SU-DHL-6 (cell line): ENCODE results near the gene CFAP251.

Experiments used
- H2AFZ ChIP-seq: fragments of 200-600 bp; sonication (generic); 2 replicates; pipeline ENCODE4 v1.6.1; 2014; ENCODE audit warnings: low read depth, mild to moderate bottlenecking, moderate library complexity, mixed read lengths, antibody characterized with exemption, low read length; ENCODE audit not compliant: severe bottlenecking
- H3F3A ChIP-seq: fragments of 200-600 bp; shearing (Covaris generic); 2 replicates; pipeline ENCODE4 v1.6.0; 2016; ENCODE audit warnings: antibody characterized with exemption, mild to moderate bottlenecking; ENCODE audit not compliant: insufficient read depth
- H3K27ac ChIP-seq: fragments of 200-600 bp; sonication (generic); 2 replicates; pipeline ENCODE4 v1.5.1; 2016; ENCODE audit warnings: low read depth, mild to moderate bottlenecking, low read length, moderate library complexity, mixed read lengths
- H3K27me3 ChIP-seq: fragments of 200-600 bp; sonication (generic), shearing (Covaris generic); 2 replicates; pipeline ENCODE4 v1.6.0; 2014; ENCODE audit warnings: mild to moderate bottlenecking, low read length
- H3K36me3 ChIP-seq: fragments of 200-600 bp; sonication (generic); 2 replicates; pipeline ENCODE4 v1.6.1; 2014; ENCODE audit warnings: mild to moderate bottlenecking, low read length, mixed read lengths
- H3K4me2 ChIP-seq: fragments of 300-600, 200-600 bp; shearing (Covaris generic), sonication (generic); 2 replicates; pipeline ENCODE4 v1.6.0; 2014; ENCODE audit warnings: low read length, low read depth, mild to moderate bottlenecking; ENCODE audit not compliant: poor library complexity, severe bottlenecking
- H3K4me3 ChIP-seq: fragments of 200-600 bp; sonication (generic); 2 replicates; pipeline ENCODE4 v1.5.1; 2014; ENCODE audit warnings: antibody characterized with exemption, low read length, mild to moderate bottlenecking, mixed read lengths; ENCODE audit not compliant: insufficient read depth, poor library complexity, severe bottlenecking
- H3K79me2 ChIP-seq: fragments of 200-600 bp; sonication (generic); 2 replicates; pipeline ENCODE4 v1.6.1; 2014; ENCODE audit warnings: mild to moderate bottlenecking, low read length, moderate library complexity; ENCODE audit not compliant: insufficient read depth
- H3K9ac ChIP-seq: fragments of 200-600 bp; sonication (generic); 2 replicates; pipeline ENCODE4 v1.7.0; 2014; ENCODE audit warnings: mild to moderate bottlenecking, low read length
- H3K9me2 ChIP-seq: fragments of 200-600 bp; sonication (generic); replicated peaks from 2 replicates; pipeline ENCODE4 v1.6.1; 2014; ENCODE audit warnings: low read length; ENCODE audit not compliant: insufficient read depth
- H3K9me3 ChIP-seq: fragments of 200-600 bp; sonication (generic); 2 replicates; pipeline ENCODE4 v1.6.1; 2014; ENCODE audit warnings: low read length, mixed read lengths; ENCODE audit not compliant: insufficient read depth
- H4K20me1 ChIP-seq: fragments of 200-600 bp; sonication (generic); 2 replicates; pipeline ENCODE4 v1.6.1; 2014; ENCODE audit warnings: low read depth, mild to moderate bottlenecking, antibody characterized with exemption, low read length, moderate library complexity, mixed read lengths
- EZH2phosphoT487 ChIP-seq: fragments of 200-600 bp; sonication (generic), shearing (Covaris generic); conservative IDR thresholded peaks from 2 replicates; pipeline ENCODE4 v1.6.1; 2018; ENCODE audit warnings: mild to moderate bottlenecking, antibody characterized with exemption, low read length, moderate library complexity, mixed read lengths
- TF ChIP-seq, protein P1 (sequence below): fragments of 200-600 bp; sonication (generic); IDR thresholded peaks from one replicate; pipeline ENCODE4 v1.5.1; 2017; ENCODE audit warnings: antibody characterized with exemption, mild to moderate bottlenecking, low read length, moderate library complexity; ENCODE audit not compliant: insufficient read depth, poor library complexity, severe bottlenecking

CFAP251 gene

DNA sequence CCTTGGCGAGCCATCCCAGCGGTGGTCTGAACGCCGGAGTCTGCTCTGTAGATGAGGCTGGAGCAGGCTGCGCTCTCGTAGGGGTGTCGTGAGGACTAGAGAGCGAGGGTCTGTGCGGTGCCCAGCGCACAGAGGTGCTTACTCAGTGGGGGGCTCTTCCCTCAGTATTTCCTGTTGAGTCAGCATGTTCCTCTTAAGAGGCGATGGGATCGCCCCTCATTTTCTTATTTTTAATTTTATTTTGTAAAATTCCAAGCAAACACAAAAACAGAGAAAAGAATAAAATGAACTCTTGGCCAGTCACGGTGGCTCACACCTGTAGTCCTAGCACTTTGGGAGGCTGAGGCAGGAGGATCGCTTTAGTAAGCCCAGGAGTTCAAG, 62.5 kb downstream of the CFAP251 start:
- no peaks in the 10 kb centered on the region for H3K9me2 ChIP-seq
- no peaks in the 10 kb centered on the region for H3K36me3 ChIP-seq
- H3K9me3 ChIP-seq, result no peaks in the 10 kb centered on the region
- no peaks in the 10 kb centered on the region for H3K27me3 ChIP-seq
- H3K4me3 ChIP-seq, result no peak overlapping the region
- peaks cover 6% of the 10 kb centered on the region; the same call in 1 of the 2 replicates for H3K79me2 ChIP-seq
- peak overlapping the region; percentile 61 for H3K9ac ChIP-seq
- H3K27ac ChIP-seq, result peak overlapping the region; percentile 99
- H4K20me1 ChIP-seq, result no peaks in the 10 kb centered on the region
- H3F3A ChIP-seq, result peaks cover 62% of the 10 kb centered on the region
- peak overlapping the region; percentile 71 for H3K4me2 ChIP-seq
- H2AFZ ChIP-seq, result no peak overlapping the region
- TF ChIP-seq, protein P1, sequence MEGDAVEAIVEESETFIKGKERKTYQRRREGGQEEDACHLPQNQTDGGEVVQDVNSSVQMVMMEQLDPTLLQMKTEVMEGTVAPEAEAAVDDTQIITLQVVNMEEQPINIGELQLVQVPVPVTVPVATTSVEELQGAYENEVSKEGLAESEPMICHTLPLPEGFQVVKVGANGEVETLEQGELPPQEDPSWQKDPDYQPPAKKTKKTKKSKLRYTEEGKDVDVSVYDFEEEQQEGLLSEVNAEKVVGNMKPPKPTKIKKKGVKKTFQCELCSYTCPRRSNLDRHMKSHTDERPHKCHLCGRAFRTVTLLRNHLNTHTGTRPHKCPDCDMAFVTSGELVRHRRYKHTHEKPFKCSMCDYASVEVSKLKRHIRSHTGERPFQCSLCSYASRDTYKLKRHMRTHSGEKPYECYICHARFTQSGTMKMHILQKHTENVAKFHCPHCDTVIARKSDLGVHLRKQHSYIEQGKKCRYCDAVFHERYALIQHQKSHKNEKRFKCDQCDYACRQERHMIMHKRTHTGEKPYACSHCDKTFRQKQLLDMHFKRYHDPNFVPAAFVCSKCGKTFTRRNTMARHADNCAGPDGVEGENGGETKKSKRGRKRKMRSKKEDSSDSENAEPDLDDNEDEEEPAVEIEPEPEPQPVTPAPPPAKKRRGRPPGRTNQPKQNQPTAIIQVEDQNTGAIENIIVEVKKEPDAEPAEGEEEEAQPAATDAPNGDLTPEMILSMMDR, result no peak
- no peak for TF ChIP-seq EZH2phosphoT487

DNA sequence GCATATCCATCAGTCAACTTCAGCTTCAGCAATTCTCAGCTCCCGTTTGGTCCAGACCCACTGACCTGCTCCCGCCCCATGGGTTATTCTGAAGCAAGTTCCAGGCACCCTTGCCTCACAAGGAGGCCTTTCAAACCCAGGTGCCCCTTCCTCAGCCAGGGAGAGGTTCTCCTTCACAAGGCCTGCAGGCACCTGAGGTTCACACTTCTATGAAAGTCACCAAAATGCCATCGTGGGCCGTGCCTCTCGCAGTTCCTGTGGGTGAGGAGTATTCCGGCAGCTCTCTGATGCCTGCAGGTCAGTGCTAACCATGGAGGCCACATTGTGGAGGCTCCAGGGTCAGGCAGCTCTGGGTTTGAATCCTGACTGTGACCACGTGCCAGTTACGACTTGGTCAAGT, 63.1 kb downstream of the CFAP251 start:
- no peak for TF ChIP-seq EZH2phosphoT487
- TF ChIP-seq, protein P1, result no peak
- no peaks in the 10 kb centered on the region for H3K9me2 ChIP-seq
- H3K4me3 ChIP-seq, result peak overlapping the region; percentile 28
- H3K36me3 ChIP-seq, result no peaks in the 10 kb centered on the region
- H3K27me3 ChIP-seq, result no peaks in the 10 kb centered on the region
- H2AFZ ChIP-seq, result peak overlapping the region; percentile 52
- no peaks in the 10 kb centered on the region for H4K20me1 ChIP-seq
- H3K9me3 ChIP-seq, result no peaks in the 10 kb centered on the region
- H3K27ac ChIP-seq, result peak overlapping the region; percentile 99
- peaks cover 62% of the 10 kb centered on the region for H3F3A ChIP-seq
- H3K4me2 ChIP-seq, result peak overlapping the region; percentile 71
- peaks cover 6% of the 10 kb centered on the region; the same call in 1 of the 2 replicates for H3K79me2 ChIP-seq
- peak overlapping the region; percentile 61 for H3K9ac ChIP-seq

DNA sequence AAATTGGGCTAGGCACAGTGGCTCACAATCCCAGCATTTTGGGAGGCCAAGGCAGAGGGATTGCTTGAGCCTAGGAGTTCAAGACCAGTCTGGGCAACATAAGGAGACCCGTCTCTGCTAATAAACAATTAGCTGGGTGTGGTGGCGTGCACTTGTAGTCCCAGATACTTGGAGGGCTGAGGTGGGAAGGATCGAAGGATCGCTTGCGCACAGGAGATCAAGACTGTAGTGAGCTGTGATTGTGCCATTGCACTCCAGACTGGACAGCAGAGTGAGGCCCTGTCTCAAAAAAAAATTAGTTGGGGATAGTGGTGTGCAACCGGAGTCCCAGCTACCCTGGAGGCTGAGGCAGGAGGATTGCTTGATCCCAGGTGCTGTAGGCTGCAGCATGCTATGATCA, 64.6 kb downstream of the CFAP251 start:
- H3K4me2 ChIP-seq, result peak overlapping the region; percentile 71
- no peaks in the 10 kb centered on the region for H3K9me3 ChIP-seq
- H3K36me3 ChIP-seq, result no peaks in the 10 kb centered on the region

More for the DNA sequence above, 64.6 kb downstream of the CFAP251 start:
- peak overlapping the region; percentile 61 for H3K9ac ChIP-seq
- H3K9me2 ChIP-seq, result no peaks in the 10 kb centered on the region
- H3K79me2 ChIP-seq, result peaks cover 6% of the 10 kb centered on the region; the same call in 1 of the 2 replicates
- TF ChIP-seq EZH2phosphoT487, result no peak
- TF ChIP-seq, protein P1, result no peak
- peak overlapping the region; percentile 99 for H3K27ac ChIP-seq
- no peak overlapping the region for H3K4me3 ChIP-seq
- peaks cover 62% of the 10 kb centered on the region for H3F3A ChIP-seq
- H3K27me3 ChIP-seq, result no peaks in the 10 kb centered on the region
- H4K20me1 ChIP-seq, result no peaks in the 10 kb centered on the region
- no peak overlapping the region for H2AFZ ChIP-seq
